HG02973 (cell line): ENCODE results near the gene XKR3.
"Not testable (repeated sequence)": the region's sequence is repeated elsewhere in the genome, so short reads cannot be mapped to it uniquely, and the experiment has no call there.

Source experiments
- ATAC-seq: cut with Tn5 transposase; IDR thresholded peaks from one replicate; pipeline ENCODE4 v1.9.1; 2021; ENCODE audit warnings: moderate library complexity; ENCODE audit not compliant: unreplicated experiment

The XKR3 gene

GRCh38 chr22:16824716-16825687, at the start of gene XKR3:
Gene XKR3, minus strand, starts transcription at chr22:16825411. Its CDS starts 17,338 bp downstream, at chr22:16808073.
- no peak for ATAC-seq

GRCh38 chr22:16869640-16870039, 44.4 kb upstream of the XKR3 start:
- ATAC-seq = not testable (repeated sequence)

- no peak for ATAC-seq
Measured at GRCh38 chr22:16866167-16866566, 41.0 kb upstream of the XKR3 start.

- ATAC-seq = not testable (repeated sequence)
Measured at GRCh38 chr22:16856851-16857250, 31.6 kb upstream of the XKR3 start.

- no peak for ATAC-seq
Measured at GRCh38 chr22:16854631-16855030, 29.4 kb upstream of the XKR3 start.

- ATAC-seq = not testable (repeated sequence)
Measured at GRCh38 chr22:16851268-16851996, 26.2 kb upstream of the XKR3 start.

- no peak for ATAC-seq
Measured at GRCh38 chr22:16847271-16847670, 22.1 kb upstream of the XKR3 start.

- no peak for ATAC-seq
Measured at GRCh38 chr22:16845881-16846280, 20.7 kb upstream of the XKR3 start.

- no peak for ATAC-seq
Measured at GRCh38 chr22:16845465-16845864, 20.3 kb upstream of the XKR3 start.

GRCh38 chr22:16844529-16844928, 19.3 kb upstream of the XKR3 start:
- ATAC-seq = no peak

- no peak for ATAC-seq
Measured at GRCh38 chr22:16838073-16838472, 12.9 kb upstream of the XKR3 start.

- ATAC-seq = no peak
Measured at GRCh38 chr22:16834971-16835370, 9.8 kb upstream of the XKR3 start.

GRCh38 chr22:16831257-16831656, 6.0 kb upstream of the XKR3 start:
- ATAC-seq = no peak

- no peak for ATAC-seq
Measured at GRCh38 chr22:16829985-16830384, 4.8 kb upstream of the XKR3 start.

- ATAC-seq = no peak
Measured at GRCh38 chr22:16828876-16829275, 3.7 kb upstream of the XKR3 start.

- ATAC-seq = no peak
Measured at GRCh38 chr22:16827506-16827905, 2.3 kb upstream of the XKR3 start.

- no peak for ATAC-seq
Measured at GRCh38 chr22:16819249-16819648, 6.0 kb downstream of the XKR3 start.

GRCh38 chr22:16818538-16818937, 6.7 kb downstream of the XKR3 start:
- no peak for ATAC-seq

GRCh38 chr22:16815073-16815472, 10.1 kb downstream of the XKR3 start:
- ATAC-seq = no peak

- no peak for ATAC-seq
Measured at GRCh38 chr22:16810188-16810802, 14.9 kb downstream of the XKR3 start.

GRCh38 chr22:16808744-16809143, 16.5 kb downstream of the XKR3 start:
- no peak for ATAC-seq
